Smooth muscle cell of bladder (primary cell): ENCODE data around the gene FHDC1. TPM values are rescaled to one million over a fixed set of nuclear protein-coding genes. Genes with fewer than 3 reads are reported as not detected.

Source experiments
- total RNA-seq: library from RNA; depleted of rRNA; stranded (reverse); fragments of >200 nt; gene quantifications from 2 replicates; pipeline ENCODE4 v1.2.3, GENCODE V29; 2014

The FHDC1 gene, protein sequence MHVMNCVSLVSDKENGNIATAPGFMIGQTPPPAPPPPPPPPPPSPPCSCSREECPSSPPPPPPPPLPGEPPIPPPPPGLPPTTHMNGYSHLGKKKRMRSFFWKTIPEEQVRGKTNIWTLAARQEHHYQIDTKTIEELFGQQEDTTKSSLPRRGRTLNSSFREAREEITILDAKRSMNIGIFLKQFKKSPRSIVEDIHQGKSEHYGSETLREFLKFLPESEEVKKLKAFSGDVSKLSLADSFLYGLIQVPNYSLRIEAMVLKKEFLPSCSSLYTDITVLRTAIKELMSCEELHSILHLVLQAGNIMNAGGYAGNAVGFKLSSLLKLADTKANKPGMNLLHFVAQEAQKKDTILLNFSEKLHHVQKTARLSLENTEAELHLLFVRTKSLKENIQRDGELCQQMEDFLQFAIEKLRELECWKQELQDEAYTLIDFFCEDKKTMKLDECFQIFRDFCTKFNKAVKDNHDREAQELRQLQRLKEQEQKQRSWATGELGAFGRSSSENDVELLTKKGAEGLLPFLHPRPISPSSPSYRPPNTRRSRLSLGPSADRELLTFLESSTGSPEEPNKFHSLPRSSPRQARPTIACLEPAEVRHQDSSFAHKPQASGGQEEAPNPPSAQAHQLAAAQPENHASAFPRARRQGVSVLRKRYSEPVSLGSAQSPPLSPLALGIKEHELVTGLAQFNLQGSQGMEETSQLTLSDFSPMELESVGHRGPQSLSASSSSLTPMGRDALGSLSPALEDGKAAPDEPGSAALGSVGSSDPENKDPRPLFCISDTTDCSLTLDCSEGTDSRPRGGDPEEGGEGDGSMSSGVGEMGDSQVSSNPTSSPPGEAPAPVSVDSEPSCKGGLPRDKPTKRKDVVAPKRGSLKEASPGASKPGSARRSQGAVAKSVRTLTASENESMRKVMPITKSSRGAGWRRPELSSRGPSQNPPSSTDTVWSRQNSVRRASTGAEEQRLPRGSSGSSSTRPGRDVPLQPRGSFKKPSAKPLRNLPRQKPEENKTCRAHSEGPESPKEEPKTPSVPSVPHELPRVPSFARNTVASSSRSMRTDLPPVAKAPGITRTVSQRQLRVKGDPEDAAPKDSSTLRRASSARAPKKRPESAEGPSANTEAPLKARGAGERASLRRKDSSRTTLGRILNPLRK
- total RNA-seq = 0.18 and 0.28 TPM in 2 replicates

GRCh38 chr4:152935631-152936445 is at the start of gene FHDC1:
FHDC1 (plus strand) TSS chr4:152936323; CDS start chr4:152943058, 6,735 bp downstream.

Other genes with a start within 250 kb of the FHDC1 start
- gene TIGD4, start 156.6 kb upstream of the FHDC1 start, total RNA-seq = 0.14 and 0.18 TPM in 2 replicates
- gene ARFIP1, start 156.4 kb upstream of the FHDC1 start, total RNA-seq = 38.6 and 40.7 TPM in 2 replicates